GM06990 (cell line): ENCODE measurements around the gene INPP5A.

ENCODE experiments used
- DNase-seq: peaks from one replicate; pipeline ENCODE4 v3.0.0-alpha.2; 2011; ENCODE audit not compliant: insufficient read length; ENCODE audit errors: extremely low read depth
- H3K27me3 ChIP-seq: replicated peaks from 2 replicates; pipeline ENCODE4 v1.6.0; 2011; ENCODE audit warnings: low read length; ENCODE audit not compliant: control insufficient read depth, insufficient read depth
- H3K36me3 ChIP-seq: 2 replicates; pipeline ENCODE4 v1.5.1; 2011; ENCODE audit warnings: low read length; ENCODE audit not compliant: control insufficient read depth, insufficient read depth
- H3K4me3 ChIP-seq: replicated peaks from 2 replicates; pipeline ENCODE4 v1.5.1; 2011; ENCODE audit warnings: low read depth, mild to moderate bottlenecking, control low read depth, low read length
- CTCF ChIP-seq: IDR thresholded peaks from 2 replicates; pipeline ENCODE4 v1.5.1; 2011; ENCODE audit warnings: low read length, control low read depth, mild to moderate bottlenecking, inconsistent platforms; ENCODE audit not compliant: insufficient read depth, poor library complexity, severe bottlenecking

INPP5A gene

GRCh38 chr10:132681858-132682755 is 144.5 kb downstream of the INPP5A start:
- no peak for DNase-seq
- Histone ChIP-seq H3K36me3 (no peaks in the 10 kb centered on the region), H3K27me3 (no peaks in the 10 kb centered on the region), H3K4me3 (no peak overlapping the region)
- no peak for TF ChIP-seq CTCF

GRCh38 chr10:132684164-132684891 is 146.7 kb downstream of the INPP5A start:
- no peaks in the 10 kb centered on the region for H3K36me3 ChIP-seq
- TF ChIP-seq CTCF, result no peak
- DNase-seq, result no peak
- H3K27me3 ChIP-seq, result no peaks in the 10 kb centered on the region
- no peak overlapping the region for H3K4me3 ChIP-seq

GRCh38 chr10:132685101-132685891 is 147.7 kb downstream of the INPP5A start:
- H3K36me3 ChIP-seq, result no peaks in the 10 kb centered on the region
- no peak for TF ChIP-seq CTCF
- DNase-seq, result no peak
- no peaks in the 10 kb centered on the region for H3K27me3 ChIP-seq
- H3K4me3 ChIP-seq, result no peak overlapping the region

- H3K4me3 ChIP-seq, result no peak overlapping the region
- no peaks in the 10 kb centered on the region for H3K27me3 ChIP-seq
- no peak for DNase-seq
- no peaks in the 10 kb centered on the region for H3K36me3 ChIP-seq
- no peak for TF ChIP-seq CTCF
These were observed 148.5 kb downstream of the INPP5A start for GRCh38 chr10:132685921-132686680.
